HEK293 (cell line): ENCODE data around the gene APPL2.

Experiments
- CTCF ChIA-PET: fragments of 350-600 bp; formaldehyde crosslinking; extraction: SDS; loops from one replicate; lab custom pipeline; 2021; ENCODE audit warnings: antibody characterized with exemption; lab: Yijun Ruan, JAX
- POLR2A ChIA-PET: fragments of 300-600 bp; formaldehyde crosslinking; extraction: SDS; loops from one replicate; lab custom pipeline; 2020; ENCODE audit warnings: antibody characterized with exemption, inconsistent platforms; lab: Yijun Ruan, JAX
- H3K27ac ChIP-seq: fragments of 200-500 bp; sonication (Bioruptor generic); 2 replicates; pipeline ENCODE4 v1.5.1; 2014; ENCODE audit warnings: low read depth, low read length, control low read depth, inconsistent platforms; ENCODE audit errors: extremely low read depth
- H3K36me3 ChIP-seq, 2 experiments: fragments of 200-500 bp in 1 of 2; sonication (Bioruptor generic) in 1 of 2; 1 replicate in 1 of 2; 2 replicates in 1 of 2; pipeline ENCODE4 v1.5.1; 2014 to 2017; ENCODE audit warnings: inconsistent platforms in 2 of 2, low read length in 2 of 2; ENCODE audit not compliant: control insufficient read depth in 2 of 2, insufficient read depth in 1 of 2
- H3K4me1 ChIP-seq: fragments of 200-500 bp; sonication (Bioruptor generic); 2 replicates; pipeline ENCODE4 v1.5.1; 2014; ENCODE audit warnings: mild to moderate bottlenecking, low read length, inconsistent platforms; ENCODE audit not compliant: control insufficient read depth, insufficient read depth
- H3K4me3 ChIP-seq: 2 replicates; pipeline ENCODE4 v1.5.1; 2011; ENCODE audit warnings: low read depth, mild to moderate bottlenecking, control low read depth, low read length, moderate library complexity
- H3K9me3 ChIP-seq: fragments of 200-500 bp; sonication (Bioruptor generic); 2 replicates; pipeline ENCODE4 v1.5.1; 2014; ENCODE audit warnings: low read depth, low read length, inconsistent platforms; ENCODE audit not compliant: control insufficient read depth, insufficient read depth
- MEIS1 ChIP-seq: sonication (generic); formaldehyde crosslinking; IDR thresholded peaks from 2 replicates; pipeline ENCODE4 v1.8.1; 2022; ENCODE audit warnings: missing genetic modification reagents, mild to moderate bottlenecking, borderline replicate concordance
- MZF1 ChIP-seq: fragments of 450-650 bp; formaldehyde crosslinking; IDR thresholded peaks from 2 replicates; pipeline ENCODE4 v1.5.1; 2017; ENCODE audit warnings: missing biosample characterization, missing genetic modification characterization, borderline replicate concordance
- SCRT1 ChIP-seq: fragments of 450-650 bp; formaldehyde crosslinking; IDR thresholded peaks from 2 replicates; pipeline ENCODE4 v1.5.1; 2016; ENCODE audit warnings: missing biosample characterization, missing genetic modification characterization, borderline replicate concordance
- SCRT2 ChIP-seq: fragments of 450-650 bp; formaldehyde crosslinking; IDR thresholded peaks from 2 replicates; pipeline ENCODE4 v1.5.1; 2016; ENCODE audit warnings: missing biosample characterization, missing genetic modification characterization
- YY2 ChIP-seq: fragments of 450-650 bp; formaldehyde crosslinking; IDR thresholded peaks from 2 replicates; pipeline ENCODE4 v1.5.1; 2016; ENCODE audit warnings: missing biosample characterization, missing genetic modification characterization
- ZIC2 ChIP-seq: fragments of 450-650 bp; formaldehyde crosslinking; IDR thresholded peaks from 2 replicates; pipeline ENCODE4 v1.5.1; 2016; ENCODE audit warnings: missing biosample characterization, missing genetic modification characterization
- ZNF112 ChIP-seq: fragments of 450-650 bp; formaldehyde crosslinking; IDR thresholded peaks from 2 replicates; pipeline ENCODE4 v1.5.0; 2017; ENCODE audit warnings: missing biosample characterization, missing genetic modification characterization
- ZNF146 ChIP-seq: fragments of 450-650 bp; formaldehyde crosslinking; IDR thresholded peaks from 2 replicates; pipeline ENCODE4 v1.5.1; 2016; ENCODE audit warnings: missing biosample characterization, missing genetic modification characterization
- ZNF211 ChIP-seq: fragments of 450-650 bp; formaldehyde crosslinking; IDR thresholded peaks from 2 replicates; pipeline ENCODE4 v1.5.1; 2016; ENCODE audit warnings: low read depth, missing biosample characterization, missing genetic modification characterization
- ZNF221 ChIP-seq: fragments of 450-650 bp; formaldehyde crosslinking; IDR thresholded peaks from 2 replicates; pipeline ENCODE4 v1.5.1; 2017; ENCODE audit warnings: missing biosample characterization, missing genetic modification characterization, borderline replicate concordance
- ZNF23 ChIP-seq: fragments of 450-650 bp; formaldehyde crosslinking; IDR thresholded peaks from 2 replicates; pipeline ENCODE4 v1.5.1; 2016; ENCODE audit warnings: missing biosample characterization, missing genetic modification characterization, borderline replicate concordance
- ZNF354C ChIP-seq: fragments of 450-650 bp; formaldehyde crosslinking; IDR thresholded peaks from 2 replicates; pipeline ENCODE4 v1.5.1; 2016; ENCODE audit warnings: missing biosample characterization, missing genetic modification characterization, low read depth, borderline replicate concordance
- ZNF391 ChIP-seq: fragments of 450-650 bp; formaldehyde crosslinking; IDR thresholded peaks from 2 replicates; pipeline ENCODE4 v1.5.1; 2016; ENCODE audit warnings: low read depth, missing biosample characterization, missing genetic modification characterization, borderline replicate concordance
- ZNF423 ChIP-seq: fragments of 450-650 bp; formaldehyde crosslinking; IDR thresholded peaks from 2 replicates; pipeline ENCODE4 v1.5.1; 2016; ENCODE audit warnings: missing biosample characterization, missing genetic modification characterization
- ZNF426 ChIP-seq: fragments of 450-650 bp; formaldehyde crosslinking; IDR thresholded peaks from 2 replicates; pipeline ENCODE4 v1.5.1; 2017; ENCODE audit warnings: missing biosample characterization, missing genetic modification characterization, mild to moderate bottlenecking, inconsistent platforms, moderate library complexity
- ZNF48 ChIP-seq: fragments of 450-650 bp; formaldehyde crosslinking; IDR thresholded peaks from 2 replicates; pipeline ENCODE4 v1.5.1; 2016; ENCODE audit warnings: missing biosample characterization, missing genetic modification characterization
- ZNF521 ChIP-seq: fragments of 450-650 bp; formaldehyde crosslinking; IDR thresholded peaks from 2 replicates; pipeline ENCODE4 v1.5.1; 2017; ENCODE audit warnings: missing biosample characterization, mild to moderate bottlenecking, missing genetic modification characterization
- ZNF544 ChIP-seq: fragments of 450-650 bp; formaldehyde crosslinking; IDR thresholded peaks from 2 replicates; pipeline ENCODE4 v1.5.0; 2017; ENCODE audit warnings: missing biosample characterization, missing genetic modification characterization
- ZNF571 ChIP-seq: fragments of 450-650 bp; formaldehyde crosslinking; IDR thresholded peaks from 2 replicates; pipeline ENCODE4 v1.5.0; 2017; ENCODE audit warnings: missing biosample characterization, missing genetic modification characterization
- ZNF621 ChIP-seq: fragments of 450-650 bp; formaldehyde crosslinking; IDR thresholded peaks from 2 replicates; pipeline ENCODE4 v1.5.1; 2017; ENCODE audit warnings: missing biosample characterization, missing genetic modification characterization
- ZNF785 ChIP-seq: fragments of 450-650 bp; formaldehyde crosslinking; IDR thresholded peaks from 2 replicates; pipeline ENCODE4 v1.5.1; 2016; ENCODE audit warnings: missing biosample characterization, missing genetic modification characterization
- ZNF792 ChIP-seq: fragments of 450-650 bp; formaldehyde crosslinking; IDR thresholded peaks from 2 replicates; pipeline ENCODE4 v1.5.1; 2016; ENCODE audit warnings: missing biosample characterization, missing genetic modification characterization
- ZNF830 ChIP-seq: fragments of 450-650 bp; IDR thresholded peaks from 2 replicates; pipeline ENCODE4 v1.5.0; 2018; ENCODE audit warnings: missing biosample characterization, missing genetic modification characterization, low read depth, mild to moderate bottlenecking, moderate library complexity
- TF ChIP-seq, protein P1 (sequence below): fragments of 450-650 bp; IDR thresholded peaks from 2 replicates; pipeline ENCODE4 v1.5.1; 2018; ENCODE audit warnings: missing biosample characterization, missing genetic modification characterization
- TF ChIP-seq, protein P2 (sequence below): fragments of 450-650 bp; formaldehyde crosslinking; IDR thresholded peaks from 2 replicates; pipeline ENCODE4 v1.5.1; 2016; ENCODE audit warnings: missing biosample characterization, missing genetic modification characterization, borderline replicate concordance
- TF ChIP-seq, protein P3 (sequence below): fragments of 450-650 bp; formaldehyde crosslinking; IDR thresholded peaks from 2 replicates; pipeline ENCODE4 v1.5.1; 2016; ENCODE audit warnings: missing biosample characterization, missing genetic modification characterization
- TF ChIP-seq, protein P4 (sequence below): fragments of 450-650 bp; formaldehyde crosslinking; IDR thresholded peaks from 2 replicates; pipeline ENCODE4 v1.5.1; 2016; ENCODE audit warnings: missing biosample characterization, missing genetic modification characterization

The APPL2 gene

DNA sequence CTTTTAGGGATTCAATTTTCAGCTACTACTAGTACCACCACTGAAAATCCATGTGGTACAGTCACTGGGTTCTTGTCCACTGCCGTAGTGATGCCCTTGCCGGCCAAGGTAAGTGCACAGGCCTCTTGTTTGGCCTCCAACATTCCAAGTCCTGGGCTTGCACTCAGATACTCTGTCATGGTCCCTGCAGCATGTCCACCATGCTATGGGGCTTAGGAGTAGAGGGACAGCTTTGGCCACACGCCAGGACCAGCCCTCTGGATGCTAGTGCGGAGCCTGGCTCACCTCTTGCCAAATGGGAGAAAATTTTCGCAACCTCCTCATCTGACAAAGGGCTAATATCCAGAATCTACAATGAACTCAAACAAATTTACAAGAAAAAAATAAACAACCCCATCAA, 38.6 kb upstream of the APPL2 start (continued):
- TF ChIP-seq ZNF221 (no peak), ZNF621 (tag by site-specific recombination) (no peak), ZNF211 (tag by site-specific recombination) (no peak), ZNF23 (tag by site-specific recombination) (no peak), ZNF391 (tag by site-specific recombination) (no peak), ZNF792 (tag by site-specific recombination) (no peak), ZNF112 (tag by site-specific recombination) (no peak), ZNF146 (no peak), ZNF48 (tag by site-specific recombination) (no peak), ZNF544 (tag by site-specific recombination) (no peak)
- TF ChIP-seq, all 188 proteins: peak for 0

DNA sequence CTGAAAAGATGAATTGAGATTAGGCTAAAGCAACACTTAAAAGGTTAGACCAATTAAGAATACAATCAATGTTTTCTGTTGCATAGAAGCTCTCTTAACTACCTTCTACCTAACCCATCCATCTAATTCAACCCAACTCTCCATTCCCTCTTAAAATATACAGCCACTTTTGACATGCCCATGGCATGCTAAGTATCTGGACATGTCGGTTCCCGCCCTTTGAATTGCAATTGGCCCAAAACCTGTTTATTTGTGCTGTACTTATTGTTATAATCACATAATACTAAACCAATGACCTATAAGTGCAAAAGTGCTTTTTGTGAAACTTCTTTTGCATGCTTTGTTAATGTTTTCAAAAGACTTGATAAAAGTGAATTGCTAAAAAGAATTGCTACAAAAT, 37.6 kb upstream of the APPL2 start:
- TF ChIP-seq ZNF830 (tag by site-specific recombination) = no peak
- TF ChIP-seq ZNF211 (tag by site-specific recombination) = no peak
- no peak for TF ChIP-seq ZIC2
- no peak for TF ChIP-seq ZNF23 (tag by site-specific recombination)
- TF ChIP-seq ZNF354C (tag by site-specific recombination) = no peak
- TF ChIP-seq, protein P1, sequence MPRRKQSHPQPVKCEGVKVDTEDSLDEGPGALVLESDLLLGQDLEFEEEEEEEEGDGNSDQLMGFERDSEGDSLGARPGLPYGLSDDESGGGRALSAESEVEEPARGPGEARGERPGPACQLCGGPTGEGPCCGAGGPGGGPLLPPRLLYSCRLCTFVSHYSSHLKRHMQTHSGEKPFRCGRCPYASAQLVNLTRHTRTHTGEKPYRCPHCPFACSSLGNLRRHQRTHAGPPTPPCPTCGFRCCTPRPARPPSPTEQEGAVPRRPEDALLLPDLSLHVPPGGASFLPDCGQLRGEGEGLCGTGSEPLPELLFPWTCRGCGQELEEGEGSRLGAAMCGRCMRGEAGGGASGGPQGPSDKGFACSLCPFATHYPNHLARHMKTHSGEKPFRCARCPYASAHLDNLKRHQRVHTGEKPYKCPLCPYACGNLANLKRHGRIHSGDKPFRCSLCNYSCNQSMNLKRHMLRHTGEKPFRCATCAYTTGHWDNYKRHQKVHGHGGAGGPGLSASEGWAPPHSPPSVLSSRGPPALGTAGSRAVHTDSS (tag by site-specific recombination) = no peak
- TF ChIP-seq ZNF48 (tag by site-specific recombination) = no peak
- TF ChIP-seq ZNF571 (tag by site-specific recombination) = no peak
- TF ChIP-seq MEIS1 (CRISPR knock-in tag) = no peak
- no peak for TF ChIP-seq ZNF521 (tag by site-specific recombination)
- TF ChIP-seq ZNF426 (tag by site-specific recombination) = no peak
- POLR2A ChIA-PET = no interaction called here
- Histone ChIP-seq H3K36me3 (no peaks in the 10 kb centered on the region), H3K4me3 (no peak overlapping the region), H3K27ac (no peak overlapping the region), H3K9me3 (no peaks in the 10 kb centered on the region), H3K4me1 (no peaks in the 10 kb centered on the region)
- CTCF ChIA-PET = no interaction called here

DNA sequence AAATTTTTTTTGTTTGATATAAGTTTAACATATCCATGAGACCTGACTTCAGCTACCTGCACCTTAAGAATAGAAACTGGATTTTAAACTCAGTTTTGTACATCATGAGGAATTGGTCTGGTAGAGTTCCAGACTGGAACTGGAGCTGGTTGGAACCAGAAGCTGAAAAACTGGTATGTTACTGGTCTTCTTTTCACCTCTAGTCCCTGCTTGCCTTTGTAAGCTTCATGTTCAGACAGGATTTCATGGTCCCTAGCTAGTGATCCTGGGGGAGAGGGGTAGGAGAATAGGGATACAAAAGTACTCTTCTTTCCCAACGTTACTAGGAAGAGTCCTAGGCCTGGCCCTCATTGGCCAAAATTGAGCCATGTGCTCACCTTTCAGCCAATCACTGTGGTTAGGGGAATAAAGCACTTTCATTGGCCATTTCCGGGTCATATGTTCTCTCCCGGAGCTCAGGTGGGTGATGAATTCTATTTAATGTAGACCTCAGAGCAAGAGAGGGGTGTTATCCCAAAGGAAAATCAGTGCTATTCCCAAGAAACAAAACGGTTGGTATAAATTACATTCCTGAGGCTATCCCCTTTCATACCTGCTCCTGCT, 36.9 kb upstream of the APPL2 start:
- Histone ChIP-seq H3K4me3 (no peak overlapping the region), H3K36me3 (no peaks in the 10 kb centered on the region), H3K4me1 (no peaks in the 10 kb centered on the region), H3K27ac (no peak overlapping the region), H3K9me3 (no peaks in the 10 kb centered on the region)
- ChIA-PET CTCF (no interaction called here), POLR2A (no interaction called here)
- no peak for TF ChIP-seq ZNF48 (tag by site-specific recombination)
- TF ChIP-seq ZNF423 = no peak
- no peak for TF ChIP-seq ZNF785 (tag by site-specific recombination)
- TF ChIP-seq, protein P2, sequence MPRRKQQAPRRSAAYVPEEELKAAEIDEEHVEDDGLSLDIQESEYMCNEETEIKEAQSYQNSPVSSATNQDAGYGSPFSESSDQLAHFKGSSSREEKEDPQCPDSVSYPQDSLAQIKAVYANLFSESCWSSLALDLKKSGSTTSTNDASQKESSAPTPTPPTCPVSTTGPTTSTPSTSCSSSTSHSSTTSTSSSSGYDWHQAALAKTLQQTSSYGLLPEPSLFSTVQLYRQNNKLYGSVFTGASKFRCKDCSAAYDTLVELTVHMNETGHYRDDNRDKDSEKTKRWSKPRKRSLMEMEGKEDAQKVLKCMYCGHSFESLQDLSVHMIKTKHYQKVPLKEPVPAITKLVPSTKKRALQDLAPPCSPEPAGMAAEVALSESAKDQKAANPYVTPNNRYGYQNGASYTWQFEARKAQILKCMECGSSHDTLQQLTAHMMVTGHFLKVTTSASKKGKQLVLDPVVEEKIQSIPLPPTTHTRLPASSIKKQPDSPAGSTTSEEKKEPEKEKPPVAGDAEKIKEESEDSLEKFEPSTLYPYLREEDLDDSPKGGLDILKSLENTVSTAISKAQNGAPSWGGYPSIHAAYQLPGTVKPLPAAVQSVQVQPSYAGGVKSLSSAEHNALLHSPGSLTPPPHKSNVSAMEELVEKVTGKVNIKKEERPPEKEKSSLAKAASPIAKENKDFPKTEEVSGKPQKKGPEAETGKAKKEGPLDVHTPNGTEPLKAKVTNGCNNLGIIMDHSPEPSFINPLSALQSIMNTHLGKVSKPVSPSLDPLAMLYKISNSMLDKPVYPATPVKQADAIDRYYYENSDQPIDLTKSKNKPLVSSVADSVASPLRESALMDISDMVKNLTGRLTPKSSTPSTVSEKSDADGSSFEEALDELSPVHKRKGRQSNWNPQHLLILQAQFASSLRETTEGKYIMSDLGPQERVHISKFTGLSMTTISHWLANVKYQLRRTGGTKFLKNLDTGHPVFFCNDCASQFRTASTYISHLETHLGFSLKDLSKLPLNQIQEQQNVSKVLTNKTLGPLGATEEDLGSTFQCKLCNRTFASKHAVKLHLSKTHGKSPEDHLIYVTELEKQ = no peak
- TF ChIP-seq MZF1 (tag by site-specific recombination) = no peak
- no peak for TF ChIP-seq ZNF426 (tag by site-specific recombination)
- no peak for TF ChIP-seq SCRT1 (tag by site-specific recombination)
- no peak for TF ChIP-seq SCRT2 (tag by site-specific recombination)
- TF ChIP-seq, protein P3, sequence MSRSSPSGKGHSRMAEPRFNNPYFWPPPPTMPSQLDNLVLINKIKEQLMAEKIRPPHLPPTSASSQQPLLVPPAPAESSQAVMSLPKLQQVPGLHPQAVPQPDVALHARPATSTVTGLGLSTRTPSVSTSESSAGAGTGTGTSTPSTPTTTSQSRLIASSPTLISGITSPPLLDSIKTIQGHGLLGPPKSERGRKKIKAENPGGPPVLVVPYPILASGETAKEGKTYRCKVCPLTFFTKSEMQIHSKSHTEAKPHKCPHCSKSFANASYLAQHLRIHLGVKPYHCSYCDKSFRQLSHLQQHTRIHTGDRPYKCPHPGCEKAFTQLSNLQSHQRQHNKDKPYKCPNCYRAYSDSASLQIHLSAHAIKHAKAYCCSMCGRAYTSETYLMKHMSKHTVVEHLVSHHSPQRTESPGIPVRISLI = no peak
- TF ChIP-seq YY2 (tag by site-specific recombination) = no peak
- TF ChIP-seq, protein P4, sequence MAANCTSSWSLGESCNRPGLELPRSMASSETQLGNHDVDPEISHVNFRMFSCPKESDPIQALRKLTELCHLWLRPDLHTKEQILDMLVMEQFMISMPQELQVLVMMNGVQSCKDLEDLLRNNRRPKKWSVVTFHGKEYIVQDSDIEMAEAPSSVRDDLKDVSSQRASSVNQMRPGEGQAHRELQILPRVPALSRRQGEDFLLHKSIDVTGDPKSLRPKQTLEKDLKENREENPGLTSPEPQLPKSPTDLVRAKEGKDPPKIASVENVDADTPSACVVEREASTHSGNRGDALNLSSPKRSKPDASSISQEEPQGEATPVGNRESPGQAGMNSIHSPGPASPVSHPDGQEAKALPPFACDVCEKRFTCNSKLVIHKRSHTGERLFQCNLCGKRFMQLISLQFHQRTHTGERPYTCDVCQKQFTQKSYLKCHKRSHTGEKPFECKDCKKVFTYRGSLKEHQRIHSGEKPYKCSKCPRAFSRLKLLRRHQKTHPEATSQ = no peak
